Hepatocyte (in vitro differentiated cells): ENCODE measurements around the gene RERG.

Source experiments
- CTCF ChIP-seq: fragments of 200-600 bp; sonication (generic); IDR thresholded peaks from 2 replicates; pipeline ENCODE4 v1.5.1; 2016; ENCODE audit warnings: antibody characterized with exemption, mild to moderate bottlenecking; ENCODE audit not compliant: poor library complexity
- EZH2 ChIP-seq: fragments of 200-600 bp; sonication (generic); IDR thresholded peaks from 2 replicates; pipeline ENCODE4 v1.6.1; 2016; ENCODE audit warnings: antibody characterized with exemption, mild to moderate bottlenecking, borderline replicate concordance
- EZH2phosphoT487 ChIP-seq: fragments of 200-600 bp; sonication (generic); IDR thresholded peaks from one replicate; pipeline ENCODE4 v1.6.1; 2018; ENCODE audit warnings: antibody characterized with exemption, mild to moderate bottlenecking, low read depth, moderate library complexity; ENCODE audit not compliant: unreplicated experiment, severe bottlenecking

DNA sequence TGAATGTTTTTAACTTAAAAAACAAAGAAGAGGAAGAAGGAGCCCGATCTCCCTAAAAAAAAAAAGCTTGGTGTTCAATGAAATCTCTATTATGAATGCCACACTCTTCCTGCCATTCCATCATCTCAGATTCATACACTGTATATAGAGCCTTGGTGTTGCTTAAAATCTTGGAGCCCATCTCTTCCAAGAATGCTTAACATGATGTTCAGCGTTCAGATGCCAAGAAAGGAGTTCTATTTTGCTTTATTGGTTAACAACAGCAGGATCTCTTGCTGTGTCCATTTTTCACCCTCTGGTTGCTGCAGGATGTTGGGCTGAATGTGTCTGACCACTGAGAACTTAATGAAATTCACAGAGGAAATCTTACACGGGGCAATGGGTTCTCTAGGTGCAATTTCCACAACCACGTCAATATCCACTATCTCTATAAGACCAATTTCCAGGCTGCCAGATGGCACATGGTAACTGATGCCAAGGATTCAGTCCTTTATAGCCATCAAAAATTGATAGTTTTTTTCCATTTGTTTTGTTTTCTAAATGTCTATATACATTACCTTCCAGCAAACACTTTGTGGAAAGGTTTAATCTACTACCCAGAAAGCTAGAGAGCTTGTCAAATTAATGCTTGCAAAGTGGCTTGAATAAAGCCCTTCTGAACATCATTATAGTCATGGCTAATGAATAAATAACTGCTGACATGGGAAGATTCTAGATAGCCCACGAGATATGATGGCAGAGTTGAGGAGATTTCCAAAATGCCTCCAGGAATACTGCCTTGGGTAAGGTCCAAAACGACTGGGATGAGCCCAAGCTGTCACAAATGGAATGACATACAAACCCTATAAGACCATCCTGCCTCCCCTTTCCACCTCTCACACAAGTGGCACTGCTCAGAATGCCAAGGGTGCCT lies 26.5 kb downstream of the RERG start:
- TF ChIP-seq CTCF (no peak), EZH2phosphoT487 (no peak), EZH2 (no peak)
